GM18508 (cell line): ENCODE results near the gene RITA1.

Experiments used
- ATAC-seq: cut with Tn5 transposase; IDR thresholded peaks from one replicate; pipeline ENCODE4 v1.9.1; 2021; ENCODE audit warnings: moderate number of reproducible peaks; ENCODE audit not compliant: insufficient read depth, unreplicated experiment

RITA1 gene

GRCh38 chr12:113224955-113225354 is 39.4 kb downstream of the RITA1 start:
- no peak for ATAC-seq

DNA sequence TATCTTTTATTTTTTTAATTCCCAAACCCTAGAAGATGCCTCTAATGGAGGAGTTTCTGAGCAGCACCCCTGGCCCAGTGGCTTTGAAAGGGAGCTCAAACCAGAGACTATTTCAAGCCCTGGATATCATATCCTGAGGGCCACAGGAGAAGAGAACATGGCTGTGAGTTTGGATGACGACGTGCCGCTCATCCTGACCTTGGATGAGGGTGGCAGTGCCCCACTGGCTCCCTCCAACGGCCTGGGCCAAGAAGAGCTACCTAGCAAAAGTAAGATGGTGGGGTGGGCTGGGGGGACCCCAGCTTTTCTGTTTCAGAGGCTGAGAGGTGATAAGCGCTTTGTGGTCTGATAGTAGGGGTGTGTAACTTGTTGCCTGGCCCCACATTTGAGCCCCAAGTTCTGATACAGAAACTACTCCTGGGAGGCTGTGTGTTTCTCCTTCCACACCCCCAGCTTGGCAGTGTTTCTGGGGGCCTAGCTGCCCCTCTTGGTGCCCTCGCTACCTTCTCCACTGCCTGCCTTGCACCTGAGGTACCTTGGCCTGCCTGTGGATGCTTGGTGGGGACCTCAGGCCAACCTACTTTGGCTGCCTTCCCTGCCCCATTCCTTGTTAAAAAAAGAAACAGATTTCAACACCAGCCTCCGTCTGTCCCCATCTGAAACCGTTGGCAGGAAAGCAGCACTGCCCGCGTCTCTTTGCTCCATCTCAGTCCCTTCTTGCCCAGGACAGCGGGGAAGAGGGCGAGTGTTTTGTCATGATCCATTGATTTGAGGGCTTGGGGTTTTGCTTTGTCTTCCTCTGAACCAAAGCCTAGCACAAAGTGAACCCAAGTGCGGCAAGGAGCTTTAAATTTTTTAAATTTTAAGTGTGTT is 41.4 kb downstream of the RITA1 start:
- ATAC-seq: no peak

- ATAC-seq: no peak
Observed at GRCh38 chr12:113227686-113228391, 42.3 kb downstream of the RITA1 start.

DNA sequence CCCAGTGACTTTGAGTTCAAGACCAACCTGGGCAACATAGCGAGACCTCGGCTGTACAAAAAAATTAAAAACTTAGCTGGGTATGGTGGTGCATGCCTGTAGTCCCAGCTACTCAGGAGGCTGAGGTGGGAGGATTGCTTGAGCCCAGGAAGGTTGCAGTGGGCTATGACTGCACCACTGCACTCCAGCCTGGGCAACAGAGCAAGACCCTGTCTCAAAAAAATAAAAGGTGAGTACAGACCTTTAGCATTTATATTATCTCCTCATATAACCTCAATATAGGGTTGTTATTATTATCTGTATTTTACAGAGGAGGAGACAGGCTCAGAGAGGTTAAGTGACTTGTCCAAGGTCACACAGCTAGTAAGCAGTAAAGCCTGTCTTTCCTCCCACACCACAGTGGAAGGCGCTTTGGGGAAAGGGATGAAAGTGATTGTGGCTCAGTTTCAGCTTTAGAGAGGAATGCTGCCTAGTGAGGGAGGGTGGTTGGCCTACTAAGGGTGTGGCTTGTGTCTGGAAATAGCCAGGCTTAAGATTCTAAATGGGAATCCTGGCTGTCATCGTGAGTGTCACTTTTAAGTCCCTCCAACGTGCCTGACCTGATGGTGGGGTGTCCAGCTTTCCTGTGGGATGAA is 43.0 kb downstream of the RITA1 start:
- ATAC-seq: no peak

- peak; percentile 11 for ATAC-seq
Observed at GRCh38 chr12:113230315-113231234, 45.1 kb downstream of the RITA1 start.

DNA sequence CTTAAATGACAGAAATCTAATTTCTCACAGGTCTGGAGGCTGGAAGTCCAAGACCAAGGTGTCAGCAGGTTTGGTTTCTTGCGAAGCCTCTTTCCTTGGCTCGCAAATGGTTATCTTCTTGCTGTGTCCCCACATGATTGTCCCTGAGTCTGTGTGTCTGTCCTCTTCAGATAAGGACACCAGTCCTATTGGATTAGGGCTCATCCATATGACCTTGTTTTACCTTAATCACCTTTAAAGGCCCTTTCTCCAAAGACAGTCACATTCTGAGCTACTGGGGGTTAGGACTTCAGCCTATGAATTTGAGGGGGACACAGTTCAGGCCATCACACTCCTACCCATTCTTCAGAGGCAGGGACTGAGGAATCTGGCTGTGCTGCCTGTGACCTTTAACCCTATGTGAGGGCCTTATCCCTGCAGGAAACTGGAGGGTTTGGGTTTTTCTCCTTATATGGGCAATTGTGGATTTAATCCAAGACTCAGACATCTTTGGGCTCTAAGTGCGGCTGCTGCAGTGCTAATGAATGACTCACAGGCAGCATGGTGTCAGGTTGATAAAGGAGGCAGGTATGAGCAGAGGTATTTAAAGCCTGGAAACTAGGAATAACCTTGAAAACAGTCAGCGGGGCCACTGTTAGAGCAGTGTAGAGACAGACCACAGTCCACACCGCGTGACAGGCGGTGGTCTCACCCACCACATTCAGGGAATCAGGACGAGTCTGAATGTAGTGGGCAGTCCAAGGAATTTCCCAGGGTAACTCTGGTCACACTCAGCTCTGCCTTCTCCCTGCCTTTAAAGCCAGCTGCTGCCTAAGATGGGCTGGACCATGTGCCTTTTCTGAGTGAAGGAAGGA is 45.9 kb downstream of the RITA1 start:
- ATAC-seq: no peak

GRCh38 chr12:113232089-113232839 is 46.7 kb downstream of the RITA1 start:
- ATAC-seq: no peak

DNA sequence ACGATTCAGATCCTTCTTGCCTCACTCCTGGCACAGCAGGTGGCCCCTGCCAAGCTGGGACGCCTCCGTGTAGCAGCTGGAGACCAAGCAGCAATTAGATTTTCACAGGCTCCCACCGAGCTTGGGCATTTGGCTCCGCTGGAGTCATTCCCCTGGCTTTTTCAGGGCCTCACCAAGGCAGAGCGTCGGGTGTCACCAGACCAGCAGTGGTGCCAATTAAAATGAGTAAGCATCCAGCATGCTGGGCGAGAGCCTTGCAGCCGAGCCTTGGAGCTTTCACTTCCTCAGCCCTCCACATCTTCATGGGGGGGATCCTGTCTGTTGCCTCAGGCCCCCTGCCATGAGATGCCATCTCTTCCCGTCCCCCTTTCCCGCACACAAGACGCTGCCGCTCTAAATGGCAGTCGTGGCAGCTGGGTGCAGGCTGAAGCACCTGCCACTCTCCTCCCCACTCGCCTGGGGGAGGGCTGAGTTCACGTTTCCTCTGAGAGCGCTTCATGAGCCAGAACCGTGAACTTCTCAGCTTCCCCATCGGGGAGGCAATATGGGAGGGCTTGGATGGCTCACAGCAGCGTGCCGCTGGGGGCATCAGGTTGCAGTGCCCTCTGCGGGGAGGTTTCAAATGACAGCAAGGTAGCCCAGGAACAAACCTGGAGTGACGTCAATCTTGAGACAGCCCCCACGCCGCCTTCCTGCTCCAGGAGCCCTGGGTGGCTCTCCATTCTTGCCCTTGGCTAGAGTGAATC is 47.5 kb downstream of the RITA1 start:
- no peak for ATAC-seq

DNA sequence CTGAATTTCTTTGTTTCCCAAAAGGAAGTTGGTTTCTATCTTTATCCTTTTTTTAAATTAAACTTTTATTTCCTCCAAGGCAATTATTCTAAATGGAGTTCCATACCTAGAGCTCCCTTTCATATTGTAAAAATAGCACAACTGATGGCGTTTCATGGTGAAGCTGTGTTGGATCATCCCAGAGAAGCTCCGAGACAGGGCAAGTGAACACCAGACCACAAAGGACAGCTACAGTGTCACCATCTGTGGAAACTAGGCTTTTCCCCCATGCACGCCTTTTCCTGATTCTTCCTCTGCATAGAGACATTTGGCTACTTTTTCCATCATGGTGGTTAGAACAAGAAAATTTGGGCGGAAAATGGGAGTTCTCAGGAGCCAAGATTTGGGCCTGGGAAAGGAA is 48.4 kb downstream of the RITA1 start:
- no peak for ATAC-seq

- no peak for ATAC-seq
Observed at GRCh38 chr12:113234483-113234882, 49.0 kb downstream of the RITA1 start.

- ATAC-seq: no peak
Observed at GRCh38 chr12:113235976-113236375, 50.5 kb downstream of the RITA1 start.

GRCh38 chr12:113236539-113237399 is 51.2 kb downstream of the RITA1 start:
- ATAC-seq: no peak

DNA sequence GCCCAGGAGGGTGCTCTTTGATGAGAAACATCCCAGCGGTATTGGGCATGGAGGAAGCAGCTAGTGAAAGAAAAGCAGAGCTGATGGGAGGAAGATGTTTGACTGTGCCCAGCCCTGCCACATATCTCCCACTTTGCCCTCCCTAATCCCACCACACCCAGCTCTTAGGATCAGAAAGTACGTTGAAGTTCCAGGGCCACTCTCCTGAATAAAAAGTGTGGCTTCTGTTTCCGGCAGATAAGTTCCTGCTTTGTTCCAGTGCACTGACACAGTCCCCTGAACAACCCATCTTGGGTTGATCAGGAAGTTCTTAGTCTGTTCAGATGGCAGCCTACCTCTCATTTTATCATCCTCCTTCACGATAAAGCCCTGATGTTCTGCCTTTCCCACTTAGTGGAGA is 52.2 kb downstream of the RITA1 start:
- ATAC-seq: no peak

- ATAC-seq: no peak
Observed at GRCh38 chr12:113238309-113238708, 52.8 kb downstream of the RITA1 start.

DNA sequence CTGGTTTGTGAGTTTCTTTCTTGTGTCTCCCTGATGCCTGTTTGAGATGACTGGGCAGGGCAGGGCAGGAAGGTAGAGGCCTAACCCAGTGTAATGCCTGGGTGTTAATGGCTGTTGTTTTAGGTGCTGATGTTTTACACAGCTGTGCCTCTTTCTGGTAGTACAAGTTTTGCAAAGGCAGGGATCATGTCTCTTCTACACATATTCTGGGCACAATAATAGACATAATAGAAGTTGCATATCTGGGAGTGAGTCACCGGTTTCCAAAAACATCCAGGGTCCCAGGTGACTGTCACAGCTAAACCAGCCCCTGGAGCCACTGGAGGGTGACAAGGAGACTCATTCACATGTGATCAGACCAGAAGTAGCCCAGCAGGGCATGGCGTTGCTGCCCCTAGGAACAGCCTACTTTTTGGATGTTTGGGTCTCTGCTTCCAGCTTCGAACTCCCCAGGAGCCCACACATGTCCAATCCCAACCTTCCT is 53.8 kb downstream of the RITA1 start:
- no peak for ATAC-seq

DNA sequence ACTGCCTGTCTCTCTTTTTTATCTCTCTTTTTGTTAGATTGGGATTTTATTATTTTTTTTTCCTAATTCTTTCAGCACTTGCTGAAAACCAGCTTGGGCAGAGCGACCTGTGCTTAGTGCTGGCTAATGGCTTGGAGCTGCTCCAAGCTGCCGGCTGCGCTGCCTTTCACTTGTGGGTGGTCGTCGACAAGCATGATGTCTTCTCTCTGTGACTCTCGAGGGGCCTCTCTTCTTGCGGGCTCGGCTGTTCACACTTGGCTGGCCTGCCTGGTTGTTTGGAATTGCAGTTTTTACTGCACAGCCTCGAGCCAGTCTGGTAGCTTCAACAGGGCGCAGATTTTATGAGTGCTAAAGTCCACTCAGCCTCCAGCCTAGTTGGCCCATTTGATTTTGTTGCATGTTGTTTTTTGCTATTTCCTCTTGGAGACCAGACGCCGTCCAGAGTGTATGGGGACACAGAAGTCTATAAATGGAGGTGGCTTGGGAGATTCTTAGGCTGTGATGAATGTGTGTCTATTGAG is 54.4 kb downstream of the RITA1 start:
- no peak for ATAC-seq

DNA sequence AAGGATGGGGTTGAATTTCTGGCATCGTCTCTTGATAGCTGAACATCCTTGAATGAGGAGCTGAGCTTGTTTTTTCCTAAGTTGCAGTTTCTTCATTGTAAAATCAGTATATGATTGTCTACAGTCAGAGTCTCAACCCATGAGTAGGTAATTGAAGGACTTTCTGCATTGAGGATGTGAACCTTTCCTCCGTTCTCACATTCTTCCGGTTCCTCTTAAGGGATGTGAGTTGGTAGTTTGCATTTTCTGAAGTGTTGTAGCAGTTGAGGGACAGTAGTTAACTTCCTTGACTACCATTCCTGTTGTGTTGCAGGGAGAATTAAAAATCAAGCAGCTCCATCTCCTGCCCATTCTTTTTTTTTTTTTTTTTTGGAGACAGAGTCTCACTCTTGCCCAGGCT is 54.9 kb downstream of the RITA1 start:
- no peak for ATAC-seq
